GM18508 (cell line): ENCODE measurements around the gene SERPINA1.
"Not testable (repeated sequence)": the region's sequence is repeated elsewhere in the genome, so short reads cannot be mapped to it uniquely, and the experiment has no call there.

Experiments
- ATAC-seq: cut with Tn5 transposase; IDR thresholded peaks from one replicate; pipeline ENCODE4 v1.9.1; 2021; ENCODE audit warnings: moderate number of reproducible peaks; ENCODE audit not compliant: insufficient read depth, unreplicated experiment

The SERPINA1 gene

DNA sequence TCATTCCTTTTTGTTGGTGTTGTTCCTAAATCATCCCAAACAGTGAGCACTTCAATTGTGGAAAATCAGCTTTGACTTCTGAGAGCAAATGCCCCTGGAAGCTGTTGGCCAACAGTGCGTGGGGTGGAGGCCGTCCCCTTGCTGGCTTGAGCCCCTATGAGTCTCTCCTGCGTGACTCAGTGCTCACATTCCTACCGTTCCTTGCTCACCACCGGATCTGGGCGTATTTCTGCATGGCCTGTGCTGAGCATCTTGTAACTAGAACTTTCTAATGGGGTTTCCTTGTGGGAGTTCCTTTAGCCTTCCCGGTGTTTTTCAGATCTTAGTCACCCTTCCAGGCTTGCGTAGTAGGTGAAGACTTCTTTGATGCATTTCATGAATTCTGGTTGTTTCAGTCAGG is 14.7 kb downstream of the SERPINA1 start:
- no peak for ATAC-seq

- ATAC-seq, result no peak
Observed at GRCh38 chr14:94372021-94372605, 16.3 kb downstream of the SERPINA1 start.

- ATAC-seq, result no peak
Observed at GRCh38 chr14:94370524-94370910, 17.9 kb downstream of the SERPINA1 start.

GRCh38 chr14:94369766-94370523 is 18.5 kb downstream of the SERPINA1 start:
- ATAC-seq, result not testable (repeated sequence)

- no peak for ATAC-seq
Observed at GRCh38 chr14:94368956-94369355, 19.4 kb downstream of the SERPINA1 start.

DNA sequence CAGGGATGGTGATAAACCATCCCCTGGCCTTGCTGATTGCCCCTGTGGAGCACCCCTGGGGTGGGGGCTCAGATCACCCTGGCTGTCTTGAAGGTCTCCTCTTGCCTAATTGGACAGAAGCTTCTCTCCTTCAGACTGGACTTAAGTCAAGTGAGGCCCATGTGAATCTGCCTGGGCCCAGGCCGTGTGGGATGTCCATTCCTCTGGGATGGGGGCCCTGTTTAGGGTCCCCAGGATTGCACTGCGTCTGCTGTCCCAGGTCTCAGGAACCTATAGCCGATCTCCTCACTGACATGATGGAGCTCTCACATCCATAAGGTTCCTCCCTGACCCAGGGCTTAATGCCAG is 20.2 kb downstream of the SERPINA1 start:
- ATAC-seq, result no peak

GRCh38 chr14:94367347-94368242 is 20.8 kb downstream of the SERPINA1 start:
- no peak for ATAC-seq

DNA sequence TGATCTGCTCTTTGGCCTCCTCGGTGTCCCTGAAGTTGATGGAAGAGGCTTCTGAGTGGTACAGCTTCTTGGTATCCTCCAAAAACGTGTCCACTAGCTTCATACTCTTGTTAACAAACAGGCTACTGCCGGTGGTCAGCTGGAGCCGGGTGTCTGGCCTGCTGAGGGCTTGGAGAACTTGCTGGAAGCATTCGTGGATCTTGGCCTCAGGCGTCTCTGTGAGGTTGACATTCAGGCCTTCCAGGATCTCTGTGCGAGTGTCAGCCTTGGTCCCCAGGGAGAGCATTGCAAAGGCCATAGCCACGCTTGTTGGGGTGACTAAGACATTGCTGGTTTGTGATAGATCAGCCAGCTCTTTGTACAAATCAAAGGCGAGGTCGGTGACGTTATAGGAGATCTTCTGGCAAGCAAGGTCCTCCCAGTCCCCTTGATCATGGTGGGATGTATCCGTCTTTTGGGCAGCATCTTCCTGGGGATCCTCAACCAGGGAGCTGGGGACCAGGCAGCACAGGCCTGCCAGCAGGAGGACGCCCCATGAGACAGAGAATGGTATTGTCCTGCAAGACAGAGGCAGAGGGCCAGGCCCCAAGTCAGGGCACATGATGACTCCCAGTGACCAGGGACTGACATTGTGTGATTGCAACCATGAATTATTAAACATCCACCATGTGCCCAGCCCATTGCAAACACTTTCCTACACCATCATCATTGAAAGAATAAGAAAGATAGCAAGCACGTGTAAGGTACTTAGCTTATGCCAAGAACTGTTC is 22.1 kb downstream of the SERPINA1 start, which contains the start of gene SERPINA2:
Gene SERPINA2, minus strand, starts transcription at position 553 of the 770 bp plus-strand sequence.
- no peak for ATAC-seq

DNA sequence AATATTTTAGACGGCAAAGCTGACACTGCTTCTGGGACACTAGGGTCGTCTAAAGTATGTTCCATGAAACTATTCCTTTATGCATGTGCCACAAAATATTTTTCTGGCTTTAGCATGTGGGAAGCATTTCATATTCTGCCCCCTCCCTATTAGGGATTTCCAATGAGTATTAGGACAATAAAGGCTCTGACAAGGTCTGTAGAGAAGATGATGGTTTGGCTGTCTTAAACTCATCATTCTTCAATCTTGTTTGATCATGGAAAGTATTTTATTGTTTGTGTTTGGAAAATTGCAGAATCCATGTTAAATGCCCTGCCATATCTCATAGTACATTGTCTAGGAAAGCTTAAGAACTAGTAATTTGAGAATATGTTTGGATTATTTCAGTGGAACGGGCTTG is 22.8 kb downstream of the SERPINA1 start:
- no peak for ATAC-seq

DNA sequence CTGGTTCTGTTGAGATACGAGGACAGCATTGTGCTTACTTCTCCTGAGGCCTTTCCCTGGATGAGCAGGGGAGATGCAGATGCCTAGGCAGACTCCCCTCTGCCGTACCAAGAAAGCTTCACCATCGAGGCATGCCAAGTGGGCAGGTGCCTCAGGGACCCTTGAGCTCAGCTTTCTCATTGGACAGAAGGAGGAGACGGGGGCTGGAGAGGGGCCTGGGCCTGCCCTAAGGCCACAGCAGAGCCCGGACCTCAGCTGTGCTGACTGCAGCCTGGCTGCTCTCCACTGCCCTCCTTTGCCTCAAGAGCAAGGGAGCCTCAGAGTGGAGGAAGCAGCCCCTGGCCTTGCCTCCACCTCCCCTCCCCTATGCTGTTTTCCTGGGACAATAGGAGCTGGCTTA is 23.4 kb downstream of the SERPINA1 start:
- no peak for ATAC-seq

DNA sequence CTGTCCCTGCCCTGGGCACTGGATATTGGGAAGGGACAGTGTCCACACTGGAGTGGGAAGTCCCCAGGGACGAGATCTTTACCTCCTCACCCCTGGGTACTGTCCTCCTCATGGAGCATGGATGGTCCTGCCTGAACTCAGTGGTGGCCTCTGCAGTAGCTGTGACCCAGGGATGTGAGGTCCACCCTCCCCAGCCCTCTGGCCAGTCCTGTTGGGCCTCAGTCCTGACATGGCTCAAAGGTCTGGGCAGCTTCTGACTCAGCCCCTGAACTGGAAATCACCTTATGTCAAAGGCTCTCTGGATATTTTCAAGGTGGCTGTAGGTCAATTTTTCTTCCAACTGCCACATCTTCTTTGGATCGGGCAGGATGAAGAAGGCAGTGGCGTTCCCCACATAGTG is 24.4 kb downstream of the SERPINA1 start:
- ATAC-seq, result no peak

DNA sequence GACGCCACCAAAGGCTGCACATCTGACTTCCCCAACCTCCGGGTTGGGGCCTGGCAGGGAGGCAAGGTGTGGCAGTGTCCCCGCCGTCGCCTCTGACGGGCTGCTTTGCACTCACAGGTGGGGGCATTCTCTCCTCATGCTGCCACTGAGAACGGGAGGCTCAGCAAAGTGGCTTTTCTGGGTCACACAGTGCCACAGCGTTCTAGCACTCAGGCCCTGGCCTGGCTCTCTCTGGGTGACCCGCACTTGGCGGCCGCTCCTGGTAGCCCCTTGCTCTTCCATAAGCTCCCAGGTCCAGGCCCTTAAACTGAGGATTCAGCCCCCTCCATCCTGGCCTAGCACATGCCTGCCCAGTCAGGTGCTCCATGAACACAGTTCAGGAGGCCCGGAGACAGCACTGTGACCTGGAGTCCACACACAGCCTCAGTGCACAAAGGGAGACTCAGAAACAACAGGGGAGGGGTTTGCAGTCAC is 25.2 kb downstream of the SERPINA1 start:
- ATAC-seq, result no peak

GRCh38 chr14:94362614-94363133 is 25.7 kb downstream of the SERPINA1 start:
- no peak for ATAC-seq

DNA sequence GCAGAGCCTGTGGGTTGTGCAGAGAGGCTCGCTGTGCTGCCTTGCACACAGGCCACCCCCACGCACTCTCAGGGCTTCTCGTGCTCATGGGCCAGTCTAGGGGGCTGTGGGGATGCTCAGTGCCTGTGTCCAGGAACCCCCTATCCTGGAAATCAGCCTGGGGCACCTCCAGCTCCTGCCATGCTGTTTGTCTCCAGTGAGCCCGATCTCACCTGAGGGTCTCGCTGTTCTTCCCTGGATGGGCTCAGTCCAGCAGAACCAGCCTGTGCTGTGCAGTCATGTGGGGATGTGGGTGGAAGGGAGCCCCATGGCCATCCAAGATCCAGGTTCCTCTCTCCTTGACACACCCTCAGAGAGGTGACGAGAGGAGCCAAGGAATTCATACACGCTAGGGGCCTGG is 26.7 kb downstream of the SERPINA1 start:
- no peak for ATAC-seq

GRCh38 chr14:94360945-94361565 is 27.3 kb downstream of the SERPINA1 start:
- no peak for ATAC-seq

GRCh38 chr14:94357166-94357565 is 31.2 kb downstream of the SERPINA1 start:
- no peak for ATAC-seq

GRCh38 chr14:94356379-94357056 is 31.9 kb downstream of the SERPINA1 start:
- no peak for ATAC-seq

GRCh38 chr14:94355191-94355794 is 33.1 kb downstream of the SERPINA1 start:
- no peak for ATAC-seq
